ENCODE results near the gene USP6NL.

The USP6NL gene

DNA sequence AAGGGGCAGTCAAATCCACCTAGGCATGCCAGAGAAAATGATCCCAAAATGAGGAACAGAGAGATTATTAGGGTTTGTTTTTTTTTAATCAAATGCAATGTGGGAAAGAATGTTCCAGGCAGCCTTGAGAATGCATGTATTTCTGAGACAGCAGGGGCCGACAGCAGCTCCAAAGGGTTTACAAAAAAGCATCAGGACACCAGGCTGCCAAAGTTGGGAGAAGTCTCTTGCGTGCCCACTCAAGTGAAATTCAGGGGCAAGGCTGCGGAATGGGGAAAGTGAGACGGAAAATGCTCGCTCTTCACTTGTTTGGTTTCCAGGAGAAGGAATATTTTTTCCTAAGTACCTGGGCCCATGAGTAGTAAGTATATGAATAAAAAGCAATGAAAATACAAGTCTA is 101.2 kb downstream of the USP6NL start:
- no peak for TF ChIP-seq CTCF (IDR thresholded peaks at IDR 0.05; ENCODE audit: extremely low read depth, missing control alignments)
- no peak for DNase-seq (ENCODE audit: low spot score)

GRCh38 chr10:11509036-11509435 is 102.4 kb downstream of the USP6NL start:
- TF ChIP-seq CTCF (IDR thresholded peaks at IDR 0.05; ENCODE audit: extremely low read depth, missing control alignments), result no peak
- no peak for DNase-seq (ENCODE audit: low spot score)

DNA sequence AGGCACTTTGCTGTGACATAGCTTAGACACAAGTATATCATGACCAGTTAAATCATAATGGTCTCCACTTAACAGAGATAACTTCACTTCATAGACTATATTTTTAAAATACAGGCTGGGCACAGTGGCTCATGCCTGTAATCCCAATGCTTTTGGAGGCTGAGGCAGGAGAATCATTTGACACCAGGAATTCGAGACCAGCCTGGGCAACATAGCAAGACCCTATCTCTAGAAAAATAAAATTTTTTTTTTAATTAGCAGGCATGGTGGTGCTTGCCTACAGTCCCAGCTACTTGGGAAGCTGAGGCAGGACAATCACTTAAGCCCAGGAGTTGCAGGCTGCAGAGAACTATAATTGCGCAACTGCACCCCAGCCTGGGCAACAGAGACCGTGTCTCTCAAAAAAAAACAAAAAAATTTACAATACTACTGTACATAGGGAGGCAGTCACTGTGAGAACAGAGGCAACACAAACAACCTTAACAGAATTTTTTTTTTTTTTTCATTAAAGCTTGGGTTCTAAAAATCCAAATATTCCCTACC is 105.1 kb downstream of the USP6NL start:
- no peak for DNase-seq (ENCODE audit: low spot score)
- TF ChIP-seq CTCF (IDR thresholded peaks at IDR 0.05; ENCODE audit: extremely low read depth, missing control alignments), result no peak

GRCh38 chr10:11505639-11506038 is 105.8 kb downstream of the USP6NL start:
- TF ChIP-seq CTCF (IDR thresholded peaks at IDR 0.05; ENCODE audit: extremely low read depth, missing control alignments), result no peak
- DNase-seq (ENCODE audit: low spot score), result no peak

- TF ChIP-seq CTCF (IDR thresholded peaks at IDR 0.05; ENCODE audit: extremely low read depth, missing control alignments), result no peak
- DNase-seq (ENCODE audit: low spot score), result no peak
Measured at GRCh38 chr10:11504566-11505285, 106.7 kb downstream of the USP6NL start.

- no peak for TF ChIP-seq CTCF (IDR thresholded peaks at IDR 0.05; ENCODE audit: extremely low read depth, missing control alignments)
- no peak for DNase-seq (ENCODE audit: low spot score)
Measured at GRCh38 chr10:11501600-11501999, 109.8 kb downstream of the USP6NL start.

DNA sequence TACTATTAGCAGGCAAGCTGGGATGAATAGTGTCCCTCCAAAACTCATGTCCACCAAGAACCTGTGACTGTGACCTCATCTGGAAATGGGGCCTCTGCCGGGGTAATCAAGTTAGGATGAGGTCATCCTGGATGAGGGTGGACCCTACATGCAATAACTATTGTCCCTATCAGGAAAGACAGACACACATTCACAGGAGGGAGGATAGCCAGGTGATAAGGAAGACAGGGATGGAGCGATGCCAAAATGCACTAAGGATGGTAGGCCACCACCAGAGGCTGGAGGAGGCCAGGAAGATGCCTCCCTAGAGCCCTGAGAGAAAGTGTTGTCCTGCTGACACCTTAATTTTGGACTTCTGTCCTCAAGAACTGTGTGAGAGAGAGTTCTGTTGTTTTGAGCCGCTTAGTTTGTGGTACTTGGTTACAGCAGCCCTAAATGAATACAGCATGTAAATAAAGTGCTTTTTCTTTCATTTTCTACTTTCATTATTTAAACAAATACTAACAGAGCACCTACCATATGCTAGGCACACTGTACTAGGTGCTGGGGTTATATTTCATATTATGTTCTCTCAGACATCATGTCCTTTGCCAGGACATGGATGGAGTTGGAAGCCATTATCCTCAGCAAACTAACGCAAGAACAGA is 111.9 kb downstream of the USP6NL start:
- no peak for TF ChIP-seq CTCF (IDR thresholded peaks at IDR 0.05; ENCODE audit: extremely low read depth, missing control alignments)

More for the DNA sequence above, 111.9 kb downstream of the USP6NL start:
- DNase-seq (ENCODE audit: low spot score), result no peak
